Esophagus squamous epithelium (tissue), 5 donors: ENCODE measurements around the gene POLR3H. TPM values are rescaled to one million over a fixed set of nuclear protein-coding genes. Genes with fewer than 3 reads are reported as not detected.

ENCODE experiments used
- DNase-seq: peaks from one replicate; lab custom pipeline; 2025; lab: John Stamatoyannopoulos, UW
- H3K27ac ChIP-seq, 4 donors: fragments of 200-600 bp; sonication (generic); one replicate each; pipeline ENCODE4 v1.5.1; 2016 to 2019; ENCODE audit warnings: mild to moderate bottlenecking in 1 of 4
- H3K27me3 ChIP-seq, 4 donors: fragments of 200-600 bp; sonication (generic); 1 replicate in 3 of 4; 2 replicates in 1 of 4; pipeline versions ENCODE4 v1.5.1 to v1.6.0; 2017 to 2021; ENCODE audit warnings: antibody characterized with exemption in 1 of 4
- H3K36me3 ChIP-seq, 3 donors: fragments of 200-600 bp; sonication (generic); one replicate each; pipeline ENCODE4 v1.5.1; 2016 to 2019
- H3K4me1 ChIP-seq, 3 donors: fragments of 200-600 bp; sonication (generic); one replicate each; pipeline ENCODE4 v1.5.1; 2017 to 2019
- H3K4me3 ChIP-seq, 4 donors: fragments of 200-600 bp; sonication (generic); 1 replicate in 3 of 4; 2 replicates in 1 of 4; pipeline ENCODE4 v1.5.1; 2016 to 2019; ENCODE audit warnings: mild to moderate bottlenecking in 2 of 4, moderate library complexity in 1 of 4
- H3K9me3 ChIP-seq, 3 donors: fragments of 200-600 bp; sonication (generic); one replicate each; pipeline ENCODE4 v1.5.1; 2016 to 2019
- POLR2A ChIP-seq, 4 donors: fragments of 450-650 bp; IDR thresholded peaks; one replicate each; pipeline ENCODE4 v1.6.1; 2017; ENCODE audit warnings: antibody characterized with exemption in 4 of 4, mild to moderate bottlenecking in 4 of 4, moderate library complexity in 3 of 4
- WGBS, 2 donors: methylation state at CpG; one replicate each; pipeline ENCODE4 v1.1.5; 2018; 5-methylcytosine and 5-hydroxymethylcytosine counted together
- intact Hi-C: fragments of 100-400 bp; cut with DNase I; formaldehyde crosslinking; loops from one replicate; pipeline ENCODE4 v1.15.0; 2022
- total RNA-seq, 4 donors: library from RNA; depleted of rRNA; stranded (reverse); fragments of >200 nt; gene quantifications; one replicate each; pipeline ENCODE4 v1.1.0, GENCODE V29; 2016
- TF ChIP-seq, protein P1 (sequence below), 6 experiments: fragments of 450-650 bp in 4 of 6; fragments of 200-600 bp in 2 of 6; sonication (generic) in 2 of 6; IDR thresholded peaks; one replicate each; pipeline ENCODE4 v1.5.1; 2016 to 2019; ENCODE audit warnings: antibody characterized with exemption in 6 of 6, mild to moderate bottlenecking in 4 of 6, moderate library complexity in 4 of 6
- donor health status: DM: yes; HTN: yes; CAD: no.

Gene POLR3H
- total RNA-seq, 4 donors from 2014 or later, result 13.7 to 23.3 (median 16.1) TPM

GRCh38 chr22:41538583-41538982 is 5.7 kb downstream of the POLR3H start:
- H3K36me3 ChIP-seq, result peaks cover 0 to 81% (median 3%) of the 10 kb centered on the region in 3 donors
- H3K4me3 ChIP-seq, result no peak overlapping the region
- no peaks in the 10 kb centered on the region for H3K9me3 ChIP-seq
- TF ChIP-seq, protein P1, sequence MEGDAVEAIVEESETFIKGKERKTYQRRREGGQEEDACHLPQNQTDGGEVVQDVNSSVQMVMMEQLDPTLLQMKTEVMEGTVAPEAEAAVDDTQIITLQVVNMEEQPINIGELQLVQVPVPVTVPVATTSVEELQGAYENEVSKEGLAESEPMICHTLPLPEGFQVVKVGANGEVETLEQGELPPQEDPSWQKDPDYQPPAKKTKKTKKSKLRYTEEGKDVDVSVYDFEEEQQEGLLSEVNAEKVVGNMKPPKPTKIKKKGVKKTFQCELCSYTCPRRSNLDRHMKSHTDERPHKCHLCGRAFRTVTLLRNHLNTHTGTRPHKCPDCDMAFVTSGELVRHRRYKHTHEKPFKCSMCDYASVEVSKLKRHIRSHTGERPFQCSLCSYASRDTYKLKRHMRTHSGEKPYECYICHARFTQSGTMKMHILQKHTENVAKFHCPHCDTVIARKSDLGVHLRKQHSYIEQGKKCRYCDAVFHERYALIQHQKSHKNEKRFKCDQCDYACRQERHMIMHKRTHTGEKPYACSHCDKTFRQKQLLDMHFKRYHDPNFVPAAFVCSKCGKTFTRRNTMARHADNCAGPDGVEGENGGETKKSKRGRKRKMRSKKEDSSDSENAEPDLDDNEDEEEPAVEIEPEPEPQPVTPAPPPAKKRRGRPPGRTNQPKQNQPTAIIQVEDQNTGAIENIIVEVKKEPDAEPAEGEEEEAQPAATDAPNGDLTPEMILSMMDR (IDR thresholded peaks at IDR 0.05), result no peak
- no peak for TF ChIP-seq POLR2A (IDR thresholded peaks at IDR 0.05)
- DNase-seq, result no peak
- peaks cover 14 to 51% (median 19%) of the 10 kb centered on the region in 3 donors for H3K4me1 ChIP-seq
- no peaks in the 10 kb centered on the region for H3K27me3 ChIP-seq
- 77 to 78% methylated on average over 7 to 8 of the region's 8 CpGs for WGBS, 2 donors
- intact Hi-C loops, result no loop called here
- peak overlapping the region; percentile 15 to 74 (median 60) for H3K27ac ChIP-seq

DNA sequence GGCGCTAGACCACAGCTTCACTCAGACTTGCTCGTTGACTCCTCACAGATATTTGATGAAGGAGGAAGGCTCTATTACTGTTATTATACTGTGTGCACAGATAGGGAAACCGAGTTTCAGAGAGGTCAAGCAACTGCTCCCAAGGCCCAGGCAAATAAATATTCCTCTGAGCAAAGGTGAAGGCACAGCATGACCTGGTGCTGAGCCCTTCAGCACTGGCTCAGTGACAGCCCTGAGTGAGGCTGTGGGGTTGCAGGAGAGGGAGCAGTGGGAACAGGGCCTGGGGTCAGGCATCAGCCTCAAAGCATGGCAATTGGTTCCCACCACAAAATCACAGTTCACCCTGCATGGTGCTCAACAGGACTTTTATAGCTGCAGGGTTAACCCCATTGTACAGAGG is 7.1 kb downstream of the POLR3H start:
- Histone ChIP-seq H3K4me3 (no peak overlapping the region), H3K4me1 (peaks cover 7 to 46% (median 10%) of the 10 kb centered on the region in 3 donors), H3K36me3 (peaks cover 0 to 94% (median 3%) of the 10 kb centered on the region in 3 donors), H3K27me3 (no peaks in the 10 kb centered on the region), H3K9me3 (no peaks in the 10 kb centered on the region), H3K27ac (peak overlapping the region in 1 of 4 donors; percentile 74)
- intact Hi-C loops, result no loop called here
- no peak for TF ChIP-seq POLR2A (IDR thresholded peaks at IDR 0.05)
- 87 to 93% methylated on average over 2 to 3 of the region's 3 CpGs for WGBS, 2 donors
- no peak for DNase-seq

GRCh38 chr22:41535244-41535643 is 9.0 kb downstream of the POLR3H start:
- Histone ChIP-seq H3K4me3 (no peak overlapping the region), H3K36me3 (peaks cover 3 to 100% (median 12%) of the 10 kb centered on the region in 3 donors), H3K4me1 (peaks cover 0 to 26% (median 5%) of the 10 kb centered on the region in 3 donors), H3K27ac (no peak overlapping the region), H3K27me3 (no peaks in the 10 kb centered on the region), H3K9me3 (no peaks in the 10 kb centered on the region)
- no peak for TF ChIP-seq POLR2A (IDR thresholded peaks at IDR 0.05)
- TF ChIP-seq, protein P1 (IDR thresholded peaks at IDR 0.05), result no peak
- DNase-seq, result no peak
- WGBS, 2 donors, result 78 to 81% methylated on average over 5 of the region's 5 CpGs
- intact Hi-C loops, result no loop called here

GRCh38 chr22:41534219-41534618 is 10.1 kb downstream of the POLR3H start:
- Histone ChIP-seq H3K4me1 (peaks cover 0 to 16% (median 5%) of the 10 kb centered on the region in 3 donors), H3K4me3 (no peak overlapping the region), H3K27me3 (no peaks in the 10 kb centered on the region), H3K36me3 (peaks cover 0 to 100% (median 13%) of the 10 kb centered on the region in 3 donors), H3K27ac (no peak overlapping the region), H3K9me3 (no peaks in the 10 kb centered on the region)
- intact Hi-C loops, result no loop called here
- WGBS, 2 donors, result 76 to 86% methylated on average over 6 to 7 of the region's 8 CpGs
- TF ChIP-seq POLR2A (IDR thresholded peaks at IDR 0.05), result no peak
- no peak for DNase-seq

DNA sequence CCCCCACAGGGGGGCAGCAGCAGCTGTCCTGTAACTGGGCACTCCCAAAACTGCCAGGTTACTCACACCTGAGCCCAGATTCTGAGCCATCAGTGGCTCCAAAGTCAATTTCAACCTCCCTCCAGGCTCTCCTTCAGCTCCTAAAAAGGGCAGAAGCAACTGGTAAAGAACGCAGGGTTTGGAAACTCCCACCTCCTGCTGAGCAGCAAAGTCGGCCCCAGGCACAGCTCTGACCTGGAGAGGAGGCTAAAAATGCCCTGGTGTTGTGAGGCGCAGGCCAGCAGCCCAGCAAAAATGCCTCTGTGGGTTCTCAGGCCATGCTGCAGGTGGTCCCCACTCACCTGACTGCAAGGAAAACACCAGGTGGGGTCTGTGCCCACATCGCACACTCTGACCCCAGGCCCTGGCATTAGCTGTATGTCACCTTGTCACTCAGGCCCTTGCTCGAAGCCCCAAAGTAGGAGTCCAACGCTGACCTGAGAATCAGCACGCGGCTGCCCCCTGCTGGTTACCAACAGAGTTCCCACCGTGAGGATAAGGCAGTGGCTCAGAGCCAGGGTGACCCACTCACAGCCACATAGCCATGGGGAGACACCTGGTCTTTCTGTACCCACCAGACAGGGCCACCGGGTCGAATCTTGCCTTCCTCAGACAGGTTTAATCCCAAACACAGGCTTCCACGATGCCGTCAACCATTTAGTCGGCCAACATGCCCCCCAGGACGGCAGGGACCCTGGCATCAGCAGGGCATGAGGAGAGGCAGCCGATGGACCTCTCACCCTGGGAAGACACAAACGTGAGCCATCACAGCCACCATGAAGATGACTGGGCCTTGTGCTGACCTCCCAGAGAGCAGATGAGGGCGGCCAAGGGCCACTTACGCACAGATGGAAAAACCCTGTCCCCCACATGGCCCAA is 11.1 kb downstream of the POLR3H start:
- no peaks in the 10 kb centered on the region for H3K27me3 ChIP-seq
- H3K4me3 ChIP-seq, result no peak overlapping the region
- WGBS, 2 donors, result 48 to 65% methylated on average over 4 to 5 of the region's 19 CpGs
- no peaks in the 10 kb centered on the region for H3K9me3 ChIP-seq
- TF ChIP-seq, protein P1 (IDR thresholded peaks at IDR 0.05), result peak; percentile 52 to 79 (median 66)
- no peak for TF ChIP-seq POLR2A (IDR thresholded peaks at IDR 0.05)
- intact Hi-C loops, result no loop called here
- H3K27ac ChIP-seq, result peak overlapping the region; percentile 4 to 60 (median 29)
- peaks cover 0 to 12% (median 5%) of the 10 kb centered on the region in 3 donors for H3K4me1 ChIP-seq
- peaks cover 3 to 100% (median 17%) of the 10 kb centered on the region in 3 donors for H3K36me3 ChIP-seq
- no peak for DNase-seq
